GM19025 (cell line): ENCODE data around the gene FAM47E.
"Not testable (repeated sequence)": the region's sequence is repeated elsewhere in the genome, so short reads cannot be mapped to it uniquely, and the experiment has no call there.

Experiments used
- ATAC-seq: cut with Tn5 transposase; IDR thresholded peaks from one replicate; pipeline ENCODE4 v1.9.1; 2021; ENCODE audit warnings: mild to moderate bottlenecking, low read depth, moderate library complexity; ENCODE audit not compliant: unreplicated experiment

Gene FAM47E

GRCh38 chr4:76260571-76260970 is 9.1 kb downstream of the FAM47E start:
- no peak for ATAC-seq

- no peak for ATAC-seq
These were observed 14.2 kb downstream of the FAM47E start for GRCh38 chr4:76265631-76266218.

GRCh38 chr4:76266627-76267026 is 15.1 kb downstream of the FAM47E start:
- no peak for ATAC-seq

- ATAC-seq, result no peak
These were observed 16.3 kb downstream of the FAM47E start for GRCh38 chr4:76267811-76268210.

- no peak for ATAC-seq
These were observed 19.0 kb downstream of the FAM47E start for GRCh38 chr4:76270244-76271175.

GRCh38 chr4:76271248-76271647 is 19.7 kb downstream of the FAM47E start:
- ATAC-seq, result no peak

GRCh38 chr4:76272073-76272472 is 20.6 kb downstream of the FAM47E start:
- no peak for ATAC-seq

GRCh38 chr4:76272582-76272981 is 21.1 kb downstream of the FAM47E start:
- ATAC-seq, result no peak

- ATAC-seq, result no peak
These were observed 21.5 kb downstream of the FAM47E start for GRCh38 chr4:76272999-76273398.

- ATAC-seq, result no peak
These were observed 24.1 kb downstream of the FAM47E start for GRCh38 chr4:76275486-76276124.

GRCh38 chr4:76276813-76277212 is 25.3 kb downstream of the FAM47E start:
- no peak for ATAC-seq

GRCh38 chr4:76277667-76278066 is 26.1 kb downstream of the FAM47E start:
- ATAC-seq, result no peak

GRCh38 chr4:76278583-76278982 is 27.1 kb downstream of the FAM47E start:
- no peak for ATAC-seq

GRCh38 chr4:76279462-76279861 is 27.9 kb downstream of the FAM47E start:
- no peak for ATAC-seq

GRCh38 chr4:76280488-76281441 is 29.2 kb downstream of the FAM47E start:
- no peak for ATAC-seq

GRCh38 chr4:76281594-76281993 is 30.1 kb downstream of the FAM47E start:
- ATAC-seq, result not testable (repeated sequence)

GRCh38 chr4:76282941-76283689 is 31.6 kb downstream of the FAM47E start:
- ATAC-seq, result no peak

- ATAC-seq, result no peak
These were observed 32.4 kb downstream of the FAM47E start for GRCh38 chr4:76283900-76284299.

- not testable (repeated sequence) for ATAC-seq
These were observed 36.3 kb downstream of the FAM47E start for GRCh38 chr4:76287811-76288210.

- ATAC-seq, result no peak
These were observed 41.2 kb downstream of the FAM47E start for GRCh38 chr4:76292730-76293129.
